Stimulated activated CD8-positive, alpha-beta memory T cell treated with anti-CD3 and anti-CD28 coated beads, Interleukin-12 subunit alpha, Interleukin-12 subunit beta, amount 100 ng/mL, for 1 hour (primary cell): ENCODE results near the gene PINLYP.

Experiments used
- DNase-seq: peaks from one replicate; pipeline ENCODE4 v3.0.0-alpha.2; 2020; ENCODE audit warnings: low read depth

PINLYP gene

DNA sequence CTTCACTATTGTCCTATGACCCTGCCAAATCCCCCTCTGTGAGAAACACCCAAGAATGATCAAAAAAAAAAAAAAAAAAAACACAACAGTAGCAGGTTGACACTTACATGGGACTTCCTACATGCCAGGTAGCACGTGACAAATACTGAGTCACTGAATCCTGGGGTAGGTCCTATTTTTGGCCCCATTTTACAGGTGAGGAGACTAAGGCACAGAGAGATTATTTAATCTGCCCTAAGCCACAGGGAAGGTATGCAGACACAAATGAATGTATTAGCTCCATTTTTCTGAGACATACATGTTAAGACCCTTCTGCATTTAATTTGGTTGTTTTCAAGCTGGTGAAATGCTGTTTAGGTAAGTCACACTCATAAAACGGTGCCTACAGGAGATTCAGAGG, 26.9 kb upstream of the PINLYP start:
- no peak for DNase-seq

DNA sequence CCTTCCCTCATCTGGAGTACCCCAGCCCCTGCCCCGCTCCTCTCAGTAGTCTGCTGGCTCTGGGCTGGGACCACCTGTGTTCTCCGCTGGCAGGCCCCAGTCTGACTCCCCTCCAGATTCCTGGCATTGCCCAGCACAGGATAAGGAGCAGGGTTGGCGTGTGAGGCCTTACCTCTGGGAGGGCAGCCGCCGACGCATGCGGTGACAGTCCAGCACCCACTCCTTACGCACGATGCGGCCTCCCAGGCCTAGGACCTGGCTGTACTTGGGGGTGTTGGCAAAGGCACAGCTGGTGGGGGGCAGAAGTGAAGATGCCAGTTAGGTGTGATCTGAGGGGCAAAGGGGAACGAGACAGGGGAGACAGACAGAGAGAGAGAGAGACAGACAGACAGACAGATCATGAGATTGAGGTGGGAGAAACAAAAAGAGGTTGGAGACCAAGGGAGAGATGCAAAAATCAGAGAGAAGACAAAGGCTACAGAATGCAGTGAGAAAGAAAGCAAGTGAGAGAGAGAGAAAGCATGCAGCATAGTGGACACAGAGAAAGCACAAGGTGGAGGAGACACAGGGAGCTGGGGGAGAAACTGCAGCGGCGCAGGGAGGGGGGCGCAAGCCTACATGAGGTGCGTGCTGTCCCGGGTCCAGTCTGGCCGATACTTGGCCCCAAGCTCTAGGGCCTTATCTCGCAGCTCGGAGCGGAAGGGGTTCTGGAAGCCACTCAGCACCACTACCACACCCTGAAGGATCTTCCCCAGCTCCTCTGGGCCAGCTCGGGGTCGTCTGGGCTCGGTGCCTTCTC, 24.0 kb upstream of the PINLYP start:
- no peak for DNase-seq

DNA sequence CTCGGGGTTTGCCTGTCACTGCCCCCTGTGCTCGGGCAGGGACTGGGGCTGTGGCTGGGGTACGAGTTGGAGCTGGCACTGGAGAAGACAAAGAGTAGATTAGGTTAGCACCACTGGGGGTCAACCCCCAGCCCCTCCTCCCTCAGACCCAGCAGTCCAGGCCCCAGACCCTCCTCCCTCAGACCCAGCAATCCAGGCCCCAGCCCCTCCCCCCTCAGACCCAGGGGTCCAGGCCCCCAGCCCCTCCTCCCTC, 23.5 kb upstream of the PINLYP start:
- DNase-seq, result no peak

DNA sequence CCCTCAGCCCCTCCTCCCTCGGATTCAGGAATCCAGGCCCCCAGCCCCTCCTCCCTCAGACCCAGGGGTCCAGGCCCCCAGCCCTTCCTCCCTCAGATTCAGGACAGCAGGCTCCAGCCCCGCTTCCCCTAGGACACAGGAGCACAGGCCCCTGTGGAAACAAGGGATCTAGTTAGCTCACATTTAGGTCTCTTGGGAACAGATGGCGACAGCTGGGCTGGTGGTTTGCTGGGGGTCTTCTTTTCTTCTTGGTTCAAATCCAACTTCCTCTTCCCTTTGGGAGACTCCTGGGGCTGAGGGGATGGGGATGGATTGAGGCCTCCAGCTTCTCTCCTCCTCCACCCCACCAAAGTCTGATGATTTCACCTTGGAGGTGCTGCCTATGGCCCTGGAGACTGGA, 23.0 kb upstream of the PINLYP start:
- no peak for DNase-seq

DNA sequence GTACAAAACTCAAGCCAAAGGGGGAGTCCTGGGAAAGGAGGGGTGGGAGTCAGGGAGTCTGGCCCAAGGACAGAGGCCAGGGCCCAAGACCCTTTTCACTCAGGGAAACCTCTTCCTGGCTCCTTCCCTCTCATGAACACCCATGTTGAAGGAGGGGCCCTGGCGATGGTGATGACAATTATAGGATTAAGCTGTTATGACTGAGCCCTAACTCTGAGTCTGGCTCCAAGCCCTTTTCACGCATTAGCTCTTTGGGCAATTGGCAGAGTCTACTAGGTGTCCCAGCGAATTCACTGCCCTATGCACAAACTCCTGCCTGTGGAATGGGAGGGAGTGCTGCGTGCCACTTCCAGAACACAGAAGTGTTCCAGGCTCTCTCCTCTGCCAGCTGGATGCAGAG, 21.9 kb upstream of the PINLYP start:
- no peak for DNase-seq

DNA sequence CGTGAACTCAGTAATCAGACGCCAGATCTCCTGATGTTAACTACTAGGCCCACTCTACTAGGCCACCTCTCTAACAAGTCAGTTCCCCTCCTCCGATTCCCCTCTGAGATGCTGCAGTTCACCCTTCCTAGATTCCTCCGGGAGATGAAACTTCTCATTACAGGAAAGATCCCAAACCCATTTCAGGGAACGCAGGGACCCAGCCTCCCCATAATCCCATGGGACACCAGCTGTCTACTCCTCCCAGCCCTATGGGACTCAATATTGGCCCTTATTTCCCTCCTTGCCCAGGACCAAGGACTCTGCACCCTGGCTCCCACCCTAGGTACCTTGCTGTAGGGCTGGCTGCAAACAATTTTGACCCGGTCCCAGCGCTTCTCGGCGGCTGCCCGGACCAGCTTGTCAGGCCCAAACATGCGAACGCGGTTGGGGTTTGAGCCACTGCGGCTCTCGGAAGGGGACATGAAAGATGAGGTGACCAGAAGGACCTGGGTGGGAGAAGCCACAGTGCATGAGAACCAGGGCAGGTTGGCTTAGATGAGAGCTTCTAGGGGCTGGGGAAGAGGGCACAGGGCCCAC, 21.2 kb upstream of the PINLYP start:
- no peak for DNase-seq

DNA sequence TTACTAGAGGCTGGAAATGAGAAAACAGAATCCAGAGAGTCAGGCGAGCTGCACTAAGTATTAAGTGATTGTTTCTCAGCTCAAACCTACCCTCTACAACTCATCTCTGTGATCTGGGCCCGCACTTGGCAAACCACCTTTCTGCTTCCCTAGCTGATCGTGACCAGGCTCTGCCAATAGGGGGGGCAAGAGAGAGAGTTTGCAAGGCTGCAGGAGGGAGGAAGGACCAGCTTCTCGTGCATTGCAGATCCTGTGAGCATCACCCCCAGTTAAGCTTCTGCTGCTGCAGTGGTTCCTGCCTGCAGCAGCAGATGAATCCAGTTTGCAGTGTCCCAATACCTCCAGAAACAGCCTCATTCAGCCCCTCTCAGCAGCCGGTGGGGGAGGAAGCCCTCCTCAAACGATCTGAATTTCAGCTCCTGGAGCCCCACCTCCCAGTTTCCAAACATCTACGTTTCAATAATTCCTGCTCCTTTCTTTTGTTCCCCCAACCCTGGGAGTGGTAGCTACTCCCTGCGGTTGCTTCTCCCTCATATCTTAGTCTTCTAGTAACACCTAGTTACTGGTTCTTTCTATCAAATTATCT, 20.3 kb upstream of the PINLYP start:
- DNase-seq, result peak; percentile 77

DNA sequence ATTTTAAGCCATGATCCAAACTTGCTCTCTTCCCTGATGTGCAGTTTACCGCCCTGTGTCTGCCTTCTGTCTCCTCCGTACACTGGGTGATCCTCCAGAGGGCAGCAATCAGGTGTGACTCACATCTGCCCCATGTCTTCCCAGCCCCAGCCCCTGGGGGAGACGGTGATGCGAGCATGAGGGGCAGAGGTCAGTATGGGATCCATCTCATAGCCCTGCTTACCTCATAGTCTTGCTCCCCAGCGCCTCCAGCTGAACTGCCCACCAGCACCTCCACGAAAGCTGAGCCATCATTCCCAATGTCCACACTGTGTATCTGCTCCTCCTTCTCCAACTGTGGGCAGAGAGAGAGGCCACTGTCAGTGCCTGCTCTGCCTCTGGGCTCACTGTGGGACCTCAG, 14.9 kb upstream of the PINLYP start:
- no peak for DNase-seq

DNA sequence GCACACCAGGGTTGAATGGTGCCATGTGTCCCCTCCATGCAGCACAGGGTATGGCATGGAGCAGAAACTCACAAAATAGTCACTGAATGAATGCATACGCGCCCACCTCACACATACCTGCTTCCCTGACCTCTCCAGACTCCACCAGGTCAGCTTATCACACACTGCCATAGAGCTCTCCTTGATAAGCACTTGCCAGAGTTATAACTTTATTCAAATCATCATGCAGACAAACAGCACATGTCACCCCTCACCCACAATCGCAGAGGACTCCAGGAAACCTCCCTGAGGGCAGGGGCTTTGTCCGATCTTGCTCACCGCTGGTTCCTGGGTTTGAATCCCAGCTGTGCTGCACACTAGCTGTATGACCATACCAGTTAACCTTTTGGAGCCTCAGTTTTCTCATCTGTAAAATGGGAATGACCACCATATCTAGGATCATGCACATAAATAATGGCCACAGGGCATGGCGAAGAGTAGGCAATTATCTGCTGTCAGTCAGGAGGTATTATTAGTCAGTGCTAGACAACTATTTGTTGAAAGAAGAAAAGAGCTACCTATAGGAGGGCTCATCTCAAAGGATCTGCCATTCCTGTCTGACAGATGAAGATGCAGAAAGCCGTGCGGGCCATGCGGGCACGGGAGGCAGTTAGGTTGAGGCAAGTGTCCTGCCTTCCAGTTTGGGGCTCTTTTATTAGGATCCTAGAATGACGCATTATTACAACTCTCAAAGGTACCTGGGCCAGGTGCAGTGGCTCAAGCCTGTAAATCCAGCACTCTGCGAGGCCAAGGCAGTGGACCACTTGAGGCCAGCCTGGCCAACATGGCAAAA, 14.2 kb upstream of the PINLYP start:
- DNase-seq, result no peak

DNA sequence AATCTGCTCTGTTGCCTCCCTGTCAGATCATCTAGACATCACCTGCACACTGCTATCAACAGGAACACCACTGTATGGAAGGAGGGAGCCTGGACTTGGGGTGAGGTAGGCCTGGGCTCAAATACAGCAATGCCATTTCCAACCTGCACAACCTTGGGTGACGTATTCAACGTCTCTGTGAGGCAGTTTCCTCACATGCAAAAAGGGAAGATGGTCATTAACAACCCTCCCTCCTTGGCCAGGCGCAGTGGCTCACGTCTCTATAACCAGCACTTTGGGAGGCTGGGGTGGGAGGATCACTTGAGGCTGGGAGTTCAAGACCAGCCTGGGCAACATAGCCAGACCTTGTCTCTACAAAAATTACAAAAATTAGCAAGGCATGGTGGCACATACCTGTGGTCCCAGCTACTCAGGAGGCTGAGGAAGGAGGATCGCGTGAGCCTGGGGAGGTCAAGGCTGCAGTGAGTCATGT, 13.3 kb upstream of the PINLYP start:
- DNase-seq, result no peak

DNA sequence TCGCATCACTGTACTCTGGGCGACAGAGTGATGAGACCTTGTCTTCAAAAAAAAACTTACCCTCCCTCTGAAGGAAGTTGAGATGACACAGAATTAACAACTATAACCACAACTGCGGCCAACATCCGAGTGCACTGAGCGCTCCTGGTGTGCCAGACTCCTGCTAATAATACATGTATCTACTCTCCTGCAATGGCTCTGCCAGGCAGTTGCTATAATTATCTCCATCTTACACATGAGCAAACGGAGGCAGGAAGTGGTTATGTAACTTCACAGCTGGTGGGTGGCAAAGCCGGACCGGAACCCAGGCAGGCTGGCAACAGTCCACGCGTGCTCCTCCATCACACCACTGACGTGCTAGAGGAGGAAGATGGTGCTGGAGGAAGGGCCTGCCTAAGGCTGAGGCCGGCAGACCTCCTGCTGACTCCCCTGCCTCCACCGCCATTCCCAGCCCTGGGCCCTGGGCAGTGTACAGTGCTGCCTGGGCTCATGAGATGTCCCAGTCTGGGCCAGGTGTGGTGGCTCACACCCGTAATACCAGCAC, 12.8 kb upstream of the PINLYP start:
- peak; percentile 57 for DNase-seq

DNA sequence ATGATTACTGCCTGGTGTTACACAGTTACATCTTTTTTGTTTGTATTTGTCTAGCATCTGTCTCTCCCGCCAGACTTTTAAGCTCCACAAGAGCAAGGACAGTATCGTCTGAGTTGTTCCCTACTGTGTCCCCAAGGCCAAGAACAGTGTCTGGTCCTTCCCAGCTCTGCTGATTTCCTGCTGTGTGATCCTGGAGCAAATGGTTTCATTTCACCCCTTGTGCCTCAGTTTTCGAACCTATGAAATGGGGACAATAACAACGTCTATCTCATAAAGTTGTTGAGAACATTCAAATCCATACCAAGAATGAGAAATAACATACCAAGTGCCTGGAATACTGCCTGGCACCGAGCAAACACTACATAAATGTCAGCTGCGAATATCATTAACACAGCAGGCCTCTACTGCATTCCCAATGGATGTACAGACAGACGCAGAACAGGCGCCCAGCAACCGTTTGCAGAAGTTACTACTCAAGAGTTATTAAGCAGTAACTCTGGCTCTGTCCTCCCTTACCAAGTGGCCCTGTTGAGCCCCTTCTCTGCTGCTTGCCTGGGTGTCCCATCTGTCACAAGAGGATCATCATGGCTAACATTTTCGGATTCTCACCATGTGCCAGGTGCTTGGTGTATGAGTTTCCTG, 11.7 kb upstream of the PINLYP start:
- no peak for DNase-seq

DNA sequence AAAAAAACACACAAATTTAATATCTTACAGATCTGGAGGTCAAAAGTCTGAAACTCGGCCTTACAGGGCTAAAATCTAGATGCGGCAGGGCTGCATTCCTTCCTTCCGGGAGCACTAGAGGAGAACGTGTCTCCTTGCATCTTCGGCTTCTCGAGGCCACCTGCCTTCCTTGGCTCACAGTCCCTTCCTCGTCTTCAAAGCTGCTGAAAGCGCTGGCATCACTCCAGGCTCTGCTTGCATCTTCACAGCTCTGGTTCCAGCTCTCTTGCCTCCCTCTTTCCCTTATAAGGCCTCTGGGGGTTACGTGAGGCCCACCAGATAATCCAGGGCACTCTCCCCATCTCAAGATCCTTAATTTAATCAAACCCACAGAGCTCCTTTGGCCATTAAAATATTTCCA, 10.8 kb upstream of the PINLYP start:
- DNase-seq, result no peak

DNA sequence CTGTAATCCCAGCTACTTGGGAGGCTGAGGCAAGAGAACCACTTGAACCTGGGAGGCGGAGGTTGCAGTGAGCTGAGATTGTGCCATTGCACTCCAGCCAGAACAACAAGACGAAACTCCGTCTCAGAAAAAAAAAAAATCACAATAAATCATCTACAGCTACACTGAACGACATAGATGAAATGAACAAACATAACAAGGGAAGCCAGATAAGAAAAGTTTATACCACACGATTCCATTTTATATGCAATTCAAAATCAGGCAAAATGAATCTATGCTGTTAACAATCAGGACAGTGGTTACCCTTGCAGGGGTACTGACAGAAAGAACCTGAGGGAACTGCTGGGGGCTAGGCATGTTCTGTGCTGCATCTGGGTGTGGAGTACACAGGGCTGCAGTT, 5.9 kb upstream of the PINLYP start:
- no peak for DNase-seq

DNA sequence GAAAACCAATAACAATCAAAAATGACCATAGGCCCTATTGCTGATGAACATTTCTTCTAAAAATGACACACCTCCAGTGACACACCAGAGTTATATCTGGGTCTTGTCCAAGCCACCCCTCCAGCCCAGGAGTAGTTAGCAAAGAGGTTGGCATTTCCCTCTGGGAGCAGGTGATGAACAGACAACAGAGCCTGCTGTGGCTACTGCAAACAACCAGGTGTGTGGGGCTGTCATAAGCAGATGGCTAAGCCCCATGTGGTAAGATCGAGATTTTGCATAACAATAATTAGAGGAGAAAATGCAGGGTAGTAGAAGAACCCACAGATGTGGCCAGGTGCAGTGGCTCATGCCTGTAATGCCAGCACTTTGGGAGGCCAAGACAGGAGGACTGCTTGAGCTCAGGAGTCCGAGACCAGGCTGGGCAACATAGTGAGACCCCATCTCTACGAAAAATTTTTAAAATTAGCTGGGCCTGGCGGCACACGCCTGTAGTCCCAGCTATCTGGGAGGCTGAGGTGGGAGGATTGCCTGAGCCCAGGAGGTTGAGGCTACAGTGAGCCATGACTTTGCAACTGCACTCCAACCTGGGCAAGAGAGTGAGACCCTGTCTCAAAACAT, 5.3 kb upstream of the PINLYP start:
- DNase-seq, result no peak

DNA sequence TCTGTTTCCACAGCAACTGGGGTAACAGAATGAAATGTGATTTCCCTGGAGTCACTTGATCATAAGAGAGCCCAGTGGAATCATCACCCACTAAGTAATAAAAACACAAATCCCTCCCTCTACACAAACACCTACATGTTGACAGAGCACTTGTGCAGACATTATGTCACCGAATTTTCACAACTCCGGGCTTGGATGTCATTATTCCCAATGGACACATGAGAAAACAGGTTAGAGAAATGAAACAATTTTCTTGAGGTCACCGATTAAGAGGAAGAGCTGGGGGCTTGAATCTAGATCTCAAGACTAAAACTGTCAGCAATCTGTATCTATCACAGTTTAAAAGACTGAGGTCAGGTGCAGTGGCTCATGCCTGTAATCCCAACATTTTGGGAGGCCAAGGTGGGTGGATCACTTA, 3.4 kb upstream of the PINLYP start:
- DNase-seq, result no peak

DNA sequence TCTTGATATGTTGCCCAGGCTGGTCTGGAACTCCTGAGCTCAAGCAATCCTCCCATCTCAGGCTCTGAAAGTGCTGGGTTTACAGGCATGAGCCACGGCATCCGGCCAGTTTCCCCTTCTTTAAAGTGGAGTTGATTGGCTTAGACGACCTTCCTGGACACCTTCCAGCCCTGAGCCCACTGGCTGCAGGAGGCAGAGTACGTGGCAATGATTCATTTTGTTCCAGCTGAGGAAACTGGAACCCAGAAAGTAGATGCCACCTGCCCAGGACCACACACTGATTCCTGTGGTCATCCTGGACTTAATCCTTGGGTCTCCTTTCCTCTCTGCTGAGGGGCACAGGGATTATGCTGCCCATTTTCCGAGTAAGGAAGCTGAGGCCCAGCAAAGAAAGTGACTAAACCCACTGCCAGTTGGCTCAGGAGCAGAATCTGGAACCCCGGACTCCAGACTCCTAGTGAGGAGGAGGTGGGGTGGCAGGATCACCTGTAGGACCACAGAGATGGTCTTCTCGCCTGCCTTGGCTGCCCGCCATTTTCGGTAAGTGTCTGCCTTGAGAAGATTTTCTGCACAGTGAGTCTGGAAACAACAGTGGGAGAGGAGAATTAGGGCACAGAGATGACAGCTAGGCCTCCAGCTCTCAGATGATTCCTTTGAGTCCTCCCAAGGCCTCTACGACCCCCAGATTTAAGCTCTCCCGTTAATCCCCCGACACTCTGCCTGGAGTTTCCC, 1.0 kb upstream of the PINLYP start:
- DNase-seq, result no peak

DNA sequence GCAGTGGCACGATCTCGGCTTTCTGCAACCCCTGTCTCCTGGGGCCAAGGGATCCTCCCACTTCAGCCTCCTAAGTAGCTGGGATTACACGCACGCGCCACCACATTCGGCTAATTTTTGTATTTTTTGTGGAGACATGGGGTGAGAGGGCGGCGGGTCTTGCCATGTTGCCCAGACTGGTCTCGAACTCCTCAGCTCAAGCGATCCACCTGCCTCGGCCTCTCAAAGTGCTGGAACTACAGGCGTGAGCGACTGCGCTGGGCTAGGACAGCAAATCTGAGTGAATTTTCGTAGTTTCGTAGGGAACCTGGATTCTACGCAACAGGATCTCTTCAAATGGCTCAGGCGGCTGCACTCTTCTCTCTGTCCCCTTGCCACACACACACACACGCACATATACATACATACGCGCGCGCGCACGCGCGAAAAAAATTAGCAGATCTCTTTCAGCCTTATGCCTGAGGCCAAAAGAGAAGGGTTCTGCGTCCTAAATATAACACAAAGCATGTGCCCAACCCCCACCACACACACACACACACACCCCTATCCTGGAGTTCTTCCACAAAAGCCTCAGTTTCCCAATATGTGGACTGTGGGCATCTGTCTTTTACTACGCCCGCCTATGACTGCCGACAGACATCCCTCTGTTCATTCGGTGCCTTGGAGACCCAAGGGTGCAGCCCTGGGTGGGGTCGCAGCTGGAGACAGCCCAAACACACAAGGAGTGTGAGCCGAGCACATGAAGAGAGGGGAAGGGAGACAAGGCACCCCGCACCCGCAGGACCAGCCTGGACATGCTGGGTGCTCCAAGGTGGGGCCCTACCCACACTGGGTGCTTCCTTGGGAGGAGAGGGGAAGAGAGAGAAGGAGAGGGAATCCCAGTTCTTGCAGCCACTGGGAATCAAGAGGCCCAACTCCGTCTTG, 616 bp downstream of the PINLYP start:
- DNase-seq, result no peak

DNA sequence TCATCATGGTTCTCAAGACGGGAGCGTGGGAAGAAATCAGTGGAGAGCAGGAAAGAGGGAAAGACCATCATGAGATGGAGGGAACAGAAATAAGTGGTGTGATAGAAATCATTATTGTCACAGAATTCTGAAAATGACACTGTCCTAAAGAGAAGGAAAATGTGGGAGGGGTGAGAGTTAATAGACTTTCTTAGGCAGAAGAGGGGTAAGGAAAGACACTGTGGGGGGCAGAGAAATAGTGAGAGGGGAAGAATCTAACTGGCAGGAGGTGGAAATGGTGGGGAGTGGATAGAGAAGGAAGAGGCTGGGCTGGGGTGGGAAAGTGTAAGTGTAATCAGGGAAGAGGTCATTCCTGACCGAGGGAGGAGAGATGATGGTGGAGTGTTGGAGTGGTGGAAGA, 3.2 kb downstream of the PINLYP start:
- no peak for DNase-seq

DNA sequence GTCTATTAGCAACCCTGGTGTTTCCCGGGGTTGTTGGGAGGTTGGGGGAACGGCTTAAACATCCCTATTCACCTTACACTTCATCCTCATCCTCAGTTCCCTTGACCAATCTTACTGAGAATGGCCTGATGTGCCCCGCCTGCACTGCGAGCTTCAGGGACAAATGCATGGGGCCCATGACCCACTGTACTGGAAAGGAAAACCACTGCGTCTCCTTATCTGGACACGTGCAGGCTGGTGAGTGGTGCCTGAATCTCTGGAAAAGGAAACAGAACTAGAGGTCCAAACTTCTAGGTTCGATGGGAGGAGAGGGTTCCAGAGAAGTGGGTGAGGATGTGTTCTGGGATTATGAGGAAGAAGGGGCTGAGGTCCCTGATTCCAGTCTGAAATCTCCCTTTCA, 5.9 kb downstream of the PINLYP start:
- no peak for DNase-seq
